Measurements from ENCODE around the gene KIF26B.

Gene KIF26B

DNA sequence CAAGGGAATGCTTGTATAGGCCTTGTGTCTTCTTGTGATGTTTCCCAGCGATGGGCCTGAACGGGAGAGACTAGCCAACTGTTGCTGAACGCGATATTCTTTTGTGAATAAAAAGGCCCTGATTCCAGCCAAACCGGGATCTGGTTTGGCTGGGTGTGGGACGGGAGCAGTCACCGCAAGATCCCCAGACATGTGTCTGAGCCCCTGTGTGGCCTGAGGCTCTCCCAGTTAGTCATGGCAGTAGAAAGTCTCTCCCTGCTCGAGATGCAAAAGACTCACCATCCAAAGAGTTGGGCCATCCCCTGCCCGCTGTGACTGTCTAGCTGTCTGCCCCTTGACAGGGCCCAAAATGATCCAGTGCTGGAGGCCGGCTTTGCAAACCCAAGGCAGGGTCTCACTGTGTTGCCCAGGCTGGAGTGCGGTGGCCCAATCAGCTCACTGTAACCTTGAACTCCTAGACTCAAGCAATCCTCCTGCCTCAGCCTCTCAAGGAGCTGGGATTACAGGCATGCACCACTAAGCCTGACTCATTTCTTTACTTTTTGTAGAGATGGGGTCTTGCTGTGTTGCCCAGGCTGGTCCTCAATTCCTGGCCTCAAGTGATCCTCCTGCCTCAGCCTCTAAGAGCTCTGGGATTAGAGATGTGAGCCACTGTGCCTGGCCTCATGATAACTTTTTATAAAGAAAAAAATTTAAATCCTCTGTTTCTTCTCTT, 56.4 kb downstream of the KIF26B start:
- DNase-seq: no peak

DNA sequence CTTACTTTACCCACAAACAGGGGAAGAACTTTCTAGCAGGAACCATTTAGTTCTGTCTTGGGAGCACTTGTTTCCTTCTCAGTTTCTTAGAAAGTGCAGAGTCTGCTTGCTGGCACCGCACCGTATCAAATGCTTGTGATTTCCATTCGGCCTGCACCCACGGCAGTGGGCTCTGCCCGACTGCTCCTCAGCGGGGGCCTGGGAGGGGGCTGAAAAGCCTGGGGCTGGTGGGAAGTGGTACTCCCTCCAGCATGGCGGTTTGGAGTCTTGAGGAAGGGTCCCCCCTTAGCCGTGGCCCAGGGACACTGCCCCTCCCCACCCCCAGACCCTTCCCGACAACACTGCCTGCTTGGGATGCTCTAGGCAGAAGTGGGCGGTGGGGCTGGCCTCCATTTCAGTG, 57.0 kb downstream of the KIF26B start:
- no peak for DNase-seq

DNA sequence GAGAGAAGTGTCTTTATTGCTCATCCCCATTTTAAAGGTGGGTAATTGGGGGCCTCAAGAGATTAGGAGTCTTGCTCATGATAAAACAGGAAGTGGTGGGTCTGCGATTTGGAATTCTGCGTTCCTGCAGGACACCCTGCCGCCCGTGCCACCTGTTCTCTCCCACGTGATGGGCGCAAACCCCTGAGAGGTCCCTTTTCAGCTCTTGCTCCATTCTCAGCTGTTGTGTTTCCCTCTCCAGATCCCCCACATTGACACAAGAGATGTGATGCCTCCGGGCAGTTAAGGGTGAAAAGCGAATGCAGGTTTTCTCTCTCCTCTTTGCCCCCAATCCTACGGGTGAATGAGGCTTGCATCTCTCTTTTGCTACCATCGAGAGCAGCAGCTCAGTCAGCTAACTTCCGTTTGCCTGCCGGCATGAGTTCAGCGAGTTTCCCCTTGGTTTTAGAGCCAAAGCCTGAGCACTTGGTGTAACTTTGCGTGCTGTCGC, 57.5 kb downstream of the KIF26B start:
- DNase-seq: no peak

DNA sequence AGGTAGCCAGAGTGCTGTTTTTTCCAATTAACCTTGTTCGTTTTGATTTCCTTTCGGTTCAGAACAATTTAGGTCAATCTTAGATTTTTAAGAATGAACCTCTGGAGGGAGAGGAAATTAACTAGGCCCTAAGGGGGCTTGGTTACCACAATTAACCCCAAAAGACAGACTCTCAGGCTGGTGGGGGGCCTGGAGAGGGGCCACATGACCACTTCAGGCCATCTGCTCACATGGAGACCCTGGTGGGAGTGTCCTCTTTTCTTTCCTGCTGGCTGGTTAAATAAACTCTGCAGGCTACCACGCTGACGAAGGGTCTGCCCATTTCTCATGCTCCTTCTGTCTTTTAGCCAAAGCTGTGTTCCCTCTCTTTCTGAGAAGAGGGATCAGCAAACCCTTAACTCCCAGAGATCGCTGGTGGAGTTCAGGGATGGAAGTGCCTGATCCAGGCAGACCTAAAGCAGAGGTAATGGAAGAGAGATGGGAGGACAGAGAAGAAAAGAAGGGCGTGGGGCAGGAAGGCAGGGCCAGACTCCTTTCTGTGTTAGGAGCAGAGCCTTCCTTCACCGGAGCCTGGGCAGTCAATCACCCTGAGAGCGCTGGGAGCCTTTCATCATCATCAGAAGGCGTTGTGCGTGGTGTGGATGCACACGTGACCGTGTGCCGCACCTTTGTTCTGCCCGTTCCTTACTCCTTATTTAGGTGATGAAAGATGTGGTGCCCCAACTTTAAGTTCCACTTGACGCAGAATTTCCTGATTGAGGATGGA, 58.5 kb downstream of the KIF26B start:
- DNase-seq: no peak

DNA sequence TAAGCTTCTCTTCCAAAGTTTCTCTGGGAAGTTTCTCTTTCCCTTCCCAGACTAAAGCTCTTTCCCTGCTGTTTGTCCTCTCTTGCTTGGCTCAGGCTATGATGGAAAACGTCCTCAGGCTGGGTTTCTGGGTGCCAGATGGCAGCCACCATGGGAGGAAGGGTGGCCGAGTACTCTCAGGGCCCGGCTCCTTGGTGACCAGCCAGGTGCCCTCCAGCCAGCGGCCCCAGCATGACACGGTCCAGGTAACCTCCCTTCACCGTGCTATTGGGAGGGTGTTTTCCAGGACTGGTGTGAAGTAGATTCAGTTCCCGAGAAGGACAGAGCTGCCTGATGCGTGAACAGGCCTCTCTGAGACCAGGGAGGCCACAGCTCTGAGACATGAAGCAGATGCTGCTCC, 60.3 kb downstream of the KIF26B start:
- DNase-seq: no peak

DNA sequence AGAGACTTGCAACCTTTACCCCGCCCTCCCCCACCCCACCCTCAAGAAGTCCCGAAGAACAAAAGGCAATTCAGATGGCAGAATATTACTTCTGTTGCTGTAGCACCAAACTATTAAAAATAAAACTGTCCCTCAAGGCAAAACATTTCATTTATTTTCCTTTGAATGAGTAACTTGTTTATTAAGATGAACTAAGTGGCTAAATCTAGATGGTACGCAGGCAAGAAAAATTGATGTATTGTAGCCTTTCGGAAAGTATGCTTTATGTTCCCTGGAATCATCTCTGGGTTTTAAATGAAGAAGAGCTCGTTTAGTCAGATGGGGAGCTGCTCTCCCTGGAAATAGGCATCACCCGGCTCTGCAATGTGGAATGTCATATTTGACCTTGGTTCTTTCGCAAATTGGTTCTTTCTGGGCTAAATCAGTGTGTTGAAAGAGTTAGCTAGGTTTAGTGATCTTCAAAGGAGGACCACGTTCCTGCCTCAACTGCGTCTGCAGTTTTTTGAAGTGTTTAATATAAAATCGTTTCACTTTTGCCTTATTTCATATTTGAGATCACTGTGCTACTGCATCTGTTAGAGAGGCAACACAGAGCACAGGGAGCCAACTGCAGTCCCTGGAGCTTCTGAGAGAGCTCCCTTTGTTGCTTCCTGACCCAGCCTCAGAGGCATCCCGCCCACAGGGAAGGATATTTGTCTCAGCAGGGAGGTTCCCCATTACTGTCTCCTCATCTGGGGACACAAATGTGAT, 61.8 kb downstream of the KIF26B start:
- DNase-seq: no peak

DNA sequence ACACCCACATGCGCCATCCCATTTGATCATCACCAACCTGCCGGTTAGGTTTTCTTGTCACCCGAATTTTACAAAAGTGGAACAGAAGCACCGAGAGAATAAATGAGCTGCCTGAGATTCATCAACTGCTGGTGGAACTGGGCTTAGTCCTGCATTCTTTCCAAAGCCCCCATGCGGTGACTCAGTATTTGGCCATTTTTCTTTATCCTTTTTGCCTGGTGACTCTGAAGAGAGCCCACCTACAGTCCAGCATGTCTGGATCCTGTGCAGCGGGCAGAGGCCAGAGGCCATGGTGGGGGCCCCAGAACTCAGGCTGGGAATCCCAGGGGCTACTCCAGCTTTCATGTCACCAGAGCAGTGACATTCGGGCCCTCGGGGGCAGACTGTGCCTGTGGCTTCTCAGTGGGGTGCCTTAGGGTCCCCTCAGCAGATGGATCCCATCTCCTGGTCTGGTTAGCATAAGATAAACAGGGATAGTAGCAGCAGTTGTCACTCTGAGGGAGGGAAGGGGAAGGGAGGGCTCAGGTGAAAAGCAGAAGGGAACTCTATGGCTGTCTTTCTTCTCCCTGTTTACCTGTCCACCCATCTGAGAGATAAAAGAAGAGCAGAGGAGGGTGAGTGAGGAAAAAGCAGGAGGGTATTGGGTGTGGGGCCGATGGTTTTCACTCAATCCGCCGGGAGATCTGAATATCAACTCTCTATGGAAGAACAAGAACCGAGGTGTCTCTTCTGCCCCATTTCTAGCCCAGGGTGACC, 63.2 kb downstream of the KIF26B start:
- DNase-seq: no peak

DNA sequence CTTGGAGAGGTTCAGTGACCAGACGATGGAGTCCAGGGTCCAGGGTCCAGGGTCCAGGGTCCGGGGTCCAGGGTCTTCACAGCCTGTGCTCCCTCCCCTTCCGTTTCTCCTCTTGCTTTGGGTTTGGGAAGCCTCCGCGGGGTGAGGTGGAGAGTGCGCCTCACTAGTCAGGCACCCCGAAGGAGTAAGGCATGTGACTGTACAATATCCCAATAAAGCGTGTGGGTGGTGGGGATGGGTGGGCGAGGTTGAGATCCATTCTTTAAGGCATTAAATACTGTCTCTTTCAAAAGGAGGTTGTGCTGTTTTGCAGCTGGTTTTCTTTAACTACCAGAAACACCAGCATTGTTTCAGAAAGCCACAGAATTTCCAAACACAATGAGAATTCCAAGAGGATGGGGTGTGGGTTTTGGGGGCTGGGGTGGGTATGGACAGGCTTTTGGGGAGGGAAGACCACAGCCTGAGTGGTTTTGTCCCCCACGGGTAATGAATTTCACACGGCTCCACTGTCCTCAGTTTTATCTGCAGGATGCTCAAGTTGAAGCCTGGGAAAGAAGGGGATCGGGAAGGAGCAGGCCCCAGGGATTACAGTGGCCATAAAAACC, 65.7 kb downstream of the KIF26B start:
- no peak for DNase-seq

DNA sequence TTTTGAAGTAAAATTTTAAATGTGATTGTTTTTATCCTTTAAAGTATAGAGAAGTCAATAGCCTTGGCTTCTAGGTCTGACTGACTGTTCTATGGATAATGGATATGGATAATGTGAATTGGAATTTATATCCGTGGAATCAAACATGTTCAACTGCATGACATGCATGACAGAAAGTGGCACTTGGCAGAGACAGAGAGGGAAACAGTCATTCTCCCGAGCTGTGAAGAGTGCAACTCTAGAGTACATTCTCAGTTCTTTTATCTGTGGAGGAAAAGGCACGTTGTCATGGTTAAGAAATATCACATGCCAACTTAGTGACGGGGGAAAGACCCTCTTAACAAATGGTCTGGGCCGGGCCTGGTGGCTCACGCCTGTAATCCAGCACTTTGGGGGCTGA, 67.0 kb downstream of the KIF26B start:
- DNase-seq: no peak

DNA sequence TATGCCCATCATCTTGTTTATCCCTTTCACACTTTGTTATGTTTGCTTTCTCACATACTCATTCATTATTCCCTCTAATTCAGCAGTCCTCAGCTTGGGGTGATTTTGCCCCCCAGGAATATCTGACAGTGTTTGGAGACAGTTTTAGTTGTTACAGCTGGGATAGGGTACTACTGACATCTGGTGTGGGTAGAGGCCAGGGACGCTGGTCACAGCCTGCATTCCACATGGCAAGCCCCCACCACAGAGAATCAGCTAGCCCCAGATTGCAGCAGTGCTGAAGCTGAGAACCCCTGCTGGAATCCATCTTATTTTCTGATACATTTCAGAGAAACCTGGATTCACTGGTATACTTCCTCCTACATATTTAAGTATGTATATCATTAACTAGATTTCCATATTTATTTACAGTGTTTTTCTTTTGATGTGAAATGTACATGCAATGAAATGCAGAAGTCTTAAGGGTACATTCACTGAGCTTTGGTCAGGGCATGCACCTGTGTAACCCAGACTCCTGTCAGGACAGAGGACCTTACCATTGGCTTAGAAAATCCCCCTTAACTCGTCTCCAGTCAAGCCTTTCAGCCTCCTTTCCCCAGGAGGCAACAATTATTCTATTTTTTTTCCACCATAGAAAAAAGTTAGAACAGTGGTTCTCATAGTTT, 68.3 kb downstream of the KIF26B start:
- DNase-seq: no peak

DNA sequence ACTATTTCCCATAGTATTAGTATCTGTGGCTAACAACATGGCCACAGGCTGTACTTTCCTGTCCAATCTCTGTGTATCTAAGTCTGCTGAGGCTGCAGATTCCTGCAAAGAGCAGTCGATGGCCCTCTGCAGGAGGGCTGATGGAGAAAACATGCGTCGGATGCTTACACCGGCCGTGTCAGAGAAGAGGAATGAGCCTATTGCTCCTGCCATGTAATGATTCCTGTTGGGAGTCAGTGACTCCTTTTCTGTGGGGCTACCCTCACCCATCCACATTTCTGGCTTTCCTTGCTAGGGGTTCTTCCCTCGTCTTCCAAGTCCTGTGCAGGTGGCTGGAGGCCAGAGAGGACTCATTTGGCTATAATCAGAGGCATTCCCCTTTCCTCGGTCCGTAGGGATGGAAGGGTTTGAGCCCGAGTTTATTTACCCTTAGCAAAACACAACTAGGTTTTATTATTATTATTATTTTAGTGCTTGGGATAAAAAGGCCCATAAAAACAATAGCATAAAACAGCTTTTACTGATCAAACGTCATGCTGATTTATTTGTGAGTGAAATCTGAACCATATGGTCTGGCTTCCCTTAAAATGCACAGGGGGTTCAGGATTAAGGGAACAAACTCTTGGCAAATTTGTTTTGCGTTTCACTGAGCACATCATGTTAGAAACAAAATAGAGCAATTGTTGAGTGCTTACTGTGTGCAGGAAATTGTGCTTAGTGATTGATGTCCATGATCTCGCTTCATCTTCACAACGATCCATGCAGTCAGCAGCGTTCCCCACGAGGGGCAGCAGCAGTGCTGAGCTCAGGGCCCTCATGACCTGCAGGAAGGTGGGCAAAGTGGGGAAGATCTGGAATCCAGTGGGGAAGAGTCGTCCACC, 70.8 kb downstream of the KIF26B start:
- no peak for DNase-seq

DNA sequence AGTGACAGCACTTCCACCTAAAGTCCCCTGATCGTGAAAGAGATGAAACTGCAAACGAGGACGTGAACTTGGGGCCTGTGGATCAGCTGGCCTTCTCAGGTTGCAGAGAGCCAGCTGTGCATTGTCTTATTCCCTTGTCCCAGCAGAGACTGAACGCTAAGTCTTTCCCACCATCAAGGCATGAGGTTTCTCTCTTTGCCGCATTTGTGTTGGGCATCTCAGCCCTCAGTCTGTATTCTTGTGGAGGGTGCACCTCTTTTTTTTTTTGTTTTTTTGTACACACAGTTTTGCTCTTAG, 71.4 kb downstream of the KIF26B start:
- DNase-seq: no peak

DNA sequence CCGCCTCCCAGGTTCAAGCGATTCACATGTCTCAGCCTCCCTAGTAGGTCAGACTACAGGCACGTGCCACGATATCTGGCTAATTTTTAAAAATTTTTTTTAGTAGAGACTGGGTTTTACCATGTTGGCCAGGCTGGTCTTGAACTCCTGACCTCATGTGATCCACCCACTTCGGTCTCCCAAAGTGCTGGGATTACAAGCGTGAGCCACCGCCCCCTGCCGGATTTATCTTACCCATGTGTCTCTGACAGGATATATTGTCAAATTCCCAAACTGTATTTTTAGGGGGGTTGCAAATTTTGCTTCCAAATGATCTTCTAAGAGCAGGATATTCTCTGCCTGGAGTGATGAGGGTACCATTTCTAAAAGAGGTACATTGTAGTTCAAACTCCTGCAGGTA, 74.3 kb downstream of the KIF26B start:
- DNase-seq: no peak

DNA sequence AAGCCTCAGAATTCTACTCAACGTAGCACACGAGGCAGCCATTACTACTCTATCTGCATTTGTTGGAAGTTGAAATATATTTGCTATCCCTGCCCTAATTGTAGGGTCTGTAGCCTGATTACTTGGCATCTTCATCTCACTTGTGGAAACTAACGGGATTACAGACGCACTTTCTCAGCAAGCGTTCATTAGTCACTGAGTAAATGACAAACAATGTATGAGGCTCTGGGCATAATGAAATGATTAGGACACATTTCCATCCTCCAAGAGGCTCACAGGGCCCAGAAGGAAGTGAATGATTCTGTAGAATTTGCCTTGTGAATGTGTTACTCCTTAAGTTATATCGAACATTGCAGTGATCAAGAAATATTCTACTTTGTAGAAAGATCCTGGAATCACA, 78.1 kb downstream of the KIF26B start:
- no peak for DNase-seq

DNA sequence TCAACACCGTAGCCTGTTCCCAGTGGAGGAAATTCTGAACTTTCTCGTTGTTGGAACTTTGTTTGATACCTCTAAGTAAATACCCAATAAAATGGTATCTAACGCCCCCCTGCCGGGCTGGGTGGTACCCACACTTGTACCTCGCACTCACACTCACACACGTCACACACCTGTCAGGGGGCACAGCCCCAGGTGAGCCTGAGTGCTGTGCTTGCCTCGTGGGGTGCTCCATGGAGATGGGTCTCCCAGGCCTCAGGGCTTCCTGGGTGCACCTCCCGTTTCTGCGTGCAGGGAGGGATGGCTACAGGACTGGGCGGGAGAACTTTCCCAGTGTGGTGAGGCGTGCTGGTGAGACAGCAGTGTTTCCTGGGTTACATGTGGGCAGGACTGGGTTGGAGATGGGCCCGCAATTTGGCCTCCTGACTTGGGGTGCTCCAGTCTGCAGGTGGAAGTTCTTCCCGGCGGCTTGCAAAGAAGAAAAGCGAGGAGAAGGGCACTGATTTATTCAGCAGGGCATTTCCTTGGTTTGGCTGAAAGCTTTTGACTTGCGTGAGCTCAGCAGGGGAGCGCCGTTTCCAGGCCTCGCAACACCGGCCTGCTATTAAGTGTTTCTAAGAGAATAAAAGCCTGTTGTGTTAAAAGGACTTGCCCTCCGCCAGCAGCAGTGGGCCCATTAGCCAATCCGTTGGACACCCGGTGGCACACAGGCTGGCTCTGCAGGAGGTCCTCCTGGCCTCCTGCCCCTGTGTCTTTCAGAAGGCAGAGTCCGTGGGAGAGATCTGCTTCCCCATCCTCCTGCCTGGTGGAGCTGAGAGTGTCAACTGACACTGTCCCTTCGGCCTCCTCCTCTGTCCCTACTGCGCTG, 79.7 kb downstream of the KIF26B start:
- no peak for DNase-seq

DNA sequence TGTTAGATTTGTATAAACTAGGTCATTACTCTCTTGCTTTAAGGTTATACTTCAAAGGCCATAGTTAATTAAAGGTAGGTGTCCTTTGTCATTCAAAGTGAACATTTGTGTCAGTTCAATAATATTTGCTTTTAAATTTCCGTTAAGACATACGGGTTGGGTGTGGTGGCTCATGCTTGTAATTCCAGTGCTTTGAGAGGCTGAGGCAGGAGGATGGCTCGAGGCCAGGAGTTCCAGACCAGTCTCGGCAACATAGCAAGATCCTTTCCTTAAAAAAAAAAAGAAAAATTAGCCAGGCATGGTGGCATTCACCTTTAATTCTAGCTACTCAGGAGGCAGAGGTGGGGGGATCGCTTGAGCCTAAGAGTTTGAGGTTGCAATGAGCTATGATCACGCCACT, 80.4 kb downstream of the KIF26B start:
- no peak for DNase-seq

DNA sequence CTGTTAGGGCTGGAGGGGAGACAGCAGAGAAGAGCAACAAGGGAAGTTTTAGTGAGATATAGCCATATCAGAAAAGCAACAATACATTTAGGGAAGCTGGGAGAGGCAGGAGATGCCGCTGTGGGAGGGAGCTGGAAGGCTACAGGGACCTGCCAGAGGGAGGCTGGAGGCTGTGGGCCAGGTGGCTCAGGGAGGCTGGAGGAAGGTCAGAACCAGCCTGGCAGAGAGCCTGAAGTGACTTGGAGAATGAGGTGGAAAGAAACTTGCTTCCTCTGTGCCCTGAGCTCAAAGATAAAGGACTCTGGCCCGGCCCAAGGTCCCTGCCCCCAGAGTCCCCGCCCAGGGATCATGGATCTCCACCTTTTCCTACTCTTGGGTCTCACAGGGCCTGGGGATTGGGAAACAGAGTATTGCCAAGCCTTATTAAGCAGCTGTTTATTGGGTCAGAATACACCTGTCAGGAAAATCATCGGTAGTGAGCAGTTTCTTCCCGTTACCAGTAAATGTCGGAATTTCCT, 85.9 kb downstream of the KIF26B start:
- DNase-seq: no peak

DNA sequence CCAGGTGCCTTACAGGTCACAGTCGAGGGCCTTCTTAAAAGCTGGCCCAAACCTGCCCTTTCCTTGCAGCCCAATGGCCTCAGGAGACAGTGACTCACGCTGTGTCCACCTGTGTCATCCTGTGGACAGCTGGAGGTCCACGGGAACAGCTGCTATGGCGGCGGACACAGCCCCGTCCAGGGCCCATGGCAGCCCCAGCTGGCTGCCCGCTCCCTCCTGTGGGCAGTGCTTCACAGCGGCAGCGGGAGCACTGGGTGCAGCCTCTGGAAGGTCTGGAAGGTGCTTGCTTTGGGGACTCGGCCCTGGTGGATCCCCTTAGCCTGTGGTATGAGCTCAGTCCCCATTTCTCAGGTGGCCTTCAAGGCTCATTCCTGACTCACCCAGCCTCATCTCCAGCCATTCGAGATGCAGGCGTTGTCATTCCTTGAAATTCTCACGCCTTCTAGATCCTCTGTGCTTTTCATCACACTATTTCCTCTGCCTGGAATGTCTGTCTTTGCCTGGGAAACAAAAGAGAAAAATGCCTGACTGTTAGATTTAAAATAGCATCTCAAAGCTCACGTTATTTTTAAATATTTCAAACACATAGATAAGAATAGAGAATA, 86.8 kb downstream of the KIF26B start:
- no peak for DNase-seq

DNA sequence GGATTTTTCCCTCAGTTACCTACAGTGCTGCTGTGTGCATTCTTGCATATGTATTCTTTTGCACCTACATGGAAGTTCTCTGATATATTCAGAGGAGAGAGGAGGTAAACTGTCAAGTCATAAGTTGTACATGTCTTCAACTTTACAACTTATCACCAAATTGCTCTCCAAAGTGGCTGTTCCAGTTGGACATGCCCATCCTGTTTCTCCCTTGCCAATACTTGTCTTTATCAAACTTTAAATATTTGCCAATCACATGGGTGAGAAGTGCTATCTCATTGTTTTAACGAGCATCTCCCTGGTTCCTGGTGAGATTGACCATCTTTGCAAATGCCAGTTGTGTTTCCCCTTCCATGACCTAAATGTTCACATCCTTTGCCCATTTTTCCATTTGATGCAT, 88.2 kb downstream of the KIF26B start:
- DNase-seq: no peak

All from CD4-positive, alpha-beta T cell treated with Interleukin-12 subunit alpha and Interleukin-12 subunit beta, for 1 hour (primary cell).